GM12878 (cell line): ENCODE results near the gene CPNE5.

Experiments
- ATF3 ChIP-seq: IDR thresholded peaks from 2 replicates; pipeline ENCODE4 v1.6.1; 2011; ENCODE audit warnings: low read depth, mild to moderate bottlenecking, low read length, moderate library complexity, borderline replicate concordance; ENCODE audit errors: extremely low read depth
- CHD2 ChIP-seq: IDR thresholded peaks from 2 replicates; pipeline ENCODE4 v1.6.1; 2011; ENCODE audit warnings: low read depth, low read length, improper control_type of control experiment, borderline replicate concordance
- CREM ChIP-seq: IDR thresholded peaks from 2 replicates; pipeline ENCODE4 v1.6.1; 2014; ENCODE audit warnings: antibody characterized with exemption, low read depth
- CTCF ChIP-seq, 3 experiments: IDR thresholded peaks in 2 of 3; conservative IDR thresholded peaks in 1 of 3; 2 replicates each; pipeline ENCODE4 v1.5.1; 2011; ENCODE audit warnings: low read depth in 3 of 3, low read length in 3 of 3, mild to moderate bottlenecking in 3 of 3, control low read depth in 2 of 3, moderate library complexity in 2 of 3, inconsistent platforms in 1 of 3, mixed read lengths in 1 of 3; ENCODE audit not compliant: control insufficient read depth in 2 of 3, insufficient read depth in 1 of 3; ENCODE audit errors: extremely low read depth in 1 of 3
- E2F4 ChIP-seq: IDR thresholded peaks from 2 replicates; pipeline ENCODE4 v1.6.1; 2012; ENCODE audit warnings: low read depth, low read length, improper control_type of control experiment
- E4F1 ChIP-seq: fragments of 450-650 bp; IDR thresholded peaks from 2 replicates; pipeline ENCODE4 v1.6.1; 2018; ENCODE audit warnings: borderline replicate concordance, mild to moderate bottlenecking; ENCODE audit not compliant: partially characterized antibody
- EZH2 ChIP-seq: IDR thresholded peaks from 2 replicates; pipeline ENCODE4 v1.6.1; 2012; ENCODE audit warnings: low read depth, mild to moderate bottlenecking, control low read depth, inconsistent platforms, low read length, borderline replicate concordance; ENCODE audit not compliant: control insufficient read depth
- JUNB ChIP-seq: IDR thresholded peaks from 2 replicates; pipeline ENCODE4 v1.6.1; 2016; ENCODE audit warnings: antibody characterized with exemption, mild to moderate bottlenecking
- REST ChIP-seq: IDR thresholded peaks from 2 replicates; pipeline ENCODE4 v1.6.1; 2012; ENCODE audit warnings: mild to moderate bottlenecking, low read depth, low read length
- SPI1 ChIP-seq: IDR thresholded peaks from 2 replicates; pipeline ENCODE4 v1.6.1; 2011; ENCODE audit warnings: low read depth, mild to moderate bottlenecking, low read length, moderate library complexity, borderline replicate concordance; ENCODE audit not compliant: insufficient read depth
- SREBF2 ChIP-seq: IDR thresholded peaks from 2 replicates; pipeline ENCODE4 v1.6.1; 2012; ENCODE audit warnings: mild to moderate bottlenecking, low read length
- YY1 ChIP-seq: IDR thresholded peaks from 2 replicates; pipeline ENCODE4 v1.6.1; 2011; ENCODE audit warnings: low read depth, mild to moderate bottlenecking, low read length
- ZBTB4 ChIP-seq: fragments of 450-650 bp; formaldehyde crosslinking; IDR thresholded peaks from 2 replicates; pipeline ENCODE4 v1.4.0; 2022; ENCODE audit warnings: mild to moderate bottlenecking, moderate library complexity
- ZNF384 ChIP-seq: IDR thresholded peaks from 2 replicates; pipeline ENCODE4 v1.6.1; 2012; ENCODE audit warnings: low read depth, mild to moderate bottlenecking, low read length, improper control_type of control experiment, borderline replicate concordance

GRCh38 chr6:36743538-36744303 lies 95.5 kb downstream of the CPNE5 start:
- TF ChIP-seq JUNB (no peak), E4F1 (no peak), CTCF (IDR thresholded peaks at IDR 0.05 in 2 of 3, conservative IDR thresholded peaks at IDR 0.05 in 1 of 3; ENCODE audit: control insufficient read depth in 2 of 3, extremely low read depth in 1 of 3, insufficient read depth in 1 of 3, low read depth in 3 of 3, low read length in 3 of 3) (no peak), ZBTB4 (CRISPR knock-in tag) (no peak), CHD2 (no peak), SREBF2 (no peak), REST (no peak), SPI1 (no peak), E2F4 (no peak), CREM (no peak), ZNF384 (no peak), EZH2 (no peak), ATF3 (no peak), YY1 (no peak)
